Neural progenitor cell (in vitro differentiated cells): ENCODE results near the gene PNMA8A.

Experiments used
- CTCF ChIP-seq: fragments of 200-600 bp; sonication (generic); IDR thresholded peaks from 2 replicates; pipeline ENCODE4 v1.5.1; 2017; ENCODE audit warnings: antibody characterized with exemption, mild to moderate bottlenecking
- EZH2 ChIP-seq: fragments of 200-600 bp; sonication (generic); IDR thresholded peaks from 2 replicates; pipeline ENCODE4 v1.6.1; 2017; ENCODE audit warnings: antibody characterized with exemption, mild to moderate bottlenecking, moderate library complexity
- EZH2phosphoT487 ChIP-seq: fragments of 200-600 bp; sonication (generic); IDR thresholded peaks from 2 replicates; pipeline ENCODE4 v1.6.1; 2017; ENCODE audit warnings: antibody characterized with exemption

DNA sequence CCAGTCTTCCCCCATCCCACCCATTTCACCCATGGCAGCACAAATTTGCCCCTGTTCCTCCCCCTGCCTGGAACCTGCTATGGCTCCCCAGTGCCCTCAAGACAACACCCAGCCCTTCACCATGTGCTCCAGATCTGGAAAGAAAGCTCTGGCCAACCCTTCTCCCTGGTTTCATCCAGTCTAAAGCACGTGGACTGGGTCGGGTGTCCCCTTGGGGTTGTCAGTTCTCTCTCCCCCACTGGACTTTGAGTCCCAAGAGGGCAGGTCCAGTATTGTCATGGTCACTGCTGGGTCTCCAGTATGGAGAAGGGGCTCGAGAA, 43.9 kb upstream of the PNMA8A start:
- no peak for TF ChIP-seq EZH2
- TF ChIP-seq CTCF = no peak
- TF ChIP-seq EZH2phosphoT487 = no peak
